Measurements from ENCODE around the gene SFTA2. TPM values are rescaled to one million over a fixed set of nuclear protein-coding genes. Genes with fewer than 3 reads are reported as not detected.

SFTA2 gene
- total RNA-seq, 4 donors from 2014 or later, result not detected

GRCh38 chr6:30917041-30917440 lies 14.9 kb downstream of the SFTA2 start:
- H3K4me3 ChIP-seq, result no peak overlapping the region
- no peak for DNase-seq
- H3K36me3 ChIP-seq, result peaks cover 0 to 26% (median 9%) of the 10 kb centered on the region in 4 donors

GRCh38 chr6:30915591-30915946 lies 16.4 kb downstream of the SFTA2 start:
- intact Hi-C loops (cut with DNase I; ENCODE audit: low total_unique reads) (loop anchor here (5.0 kb wide), 1 partner anchor 152 kb away; no protein-coding TSS in a partner anchor), in situ Hi-C loops (cut with MboI; ENCODE audit: low pct_ligation_motif_present in 1 of 4, low pct_unique_long_range_greater_than_20kb in 1 of 4, low sequenced_read_pairs in 3 of 4) (loop anchor here in 3 of 4 donors (5.0 to 10.0 kb wide), 2 partner anchors 159 to 162 kb away; no protein-coding TSS in a partner anchor)
- DNase-seq, result no peak
- Histone ChIP-seq H3K4me1 (peaks cover 9 to 24% (median 17%) of the 10 kb centered on the region in 4 donors), H3K9me3 (no peaks in the 10 kb centered on the region), H3K4me3 (no peak overlapping the region), H3K36me3 (peaks cover 0 to 15% (median 3%) of the 10 kb centered on the region in 4 donors), H3K27me3 (no peaks in the 10 kb centered on the region), H3K27ac (peak overlapping the region; percentile 92 to 94 (median 94))
- 33% methylated on average over 5 of the region's 5 CpGs; no CpG with 5 or more reads in 1 of the 2 donors for WGBS, 2 donors (ENCODE audit: low coverage in 1 of 2)
- no peak for TF ChIP-seq POLR2A (IDR thresholded peaks at IDR 0.05)
- TF ChIP-seq CTCF (IDR thresholded peaks at IDR 0.05), result peak; percentile 55 to 72 (median 56)

More at GRCh38 chr6:30917041-30917440, 14.9 kb downstream of the SFTA2 start:
- Histone ChIP-seq H3K9me3 (no peaks in the 10 kb centered on the region), H3K27ac (no peak overlapping the region), H3K4me1 (peaks cover 9 to 24% (median 17%) of the 10 kb centered on the region in 4 donors), H3K27me3 (no peaks in the 10 kb centered on the region)
- in situ Hi-C loops (cut with MboI; ENCODE audit: low pct_ligation_motif_present in 1 of 4, low pct_unique_long_range_greater_than_20kb in 1 of 4, low sequenced_read_pairs in 3 of 4), result loop anchor here in 3 of 4 donors (5.0 to 10.0 kb wide), 2 partner anchors 158 to 160 kb away; no protein-coding TSS in a partner anchor
- 89 to 100% methylated on average over 3 to 7 of the region's 7 CpGs for WGBS, 2 donors (ENCODE audit: low coverage in 1 of 2)
- TF ChIP-seq POLR2AphosphoS5 (IDR thresholded peaks at IDR 0.05) (no peak), POLR2A (IDR thresholded peaks at IDR 0.05) (no peak), CTCF (IDR thresholded peaks at IDR 0.05) (no peak)
- intact Hi-C loops (cut with DNase I; ENCODE audit: low total_unique reads), result loop anchor here (5.0 kb wide), 1 partner anchor 150 kb away; no protein-coding TSS in a partner anchor

- H3K9me3 ChIP-seq, result no peaks in the 10 kb centered on the region
- peaks cover 0 to 9% (median under 1%) of the 10 kb centered on the region in 4 donors for H3K36me3 ChIP-seq
- no peak for TF ChIP-seq POLR2A (IDR thresholded peaks at IDR 0.05)
- no peak for TF ChIP-seq CTCF (IDR thresholded peaks at IDR 0.05)
- no peak for TF ChIP-seq EP300 (IDR thresholded peaks at IDR 0.05; ENCODE audit: low read depth)
- no peak for TF ChIP-seq POLR2AphosphoS5 (IDR thresholded peaks at IDR 0.05)
- in situ Hi-C loops (cut with MboI; ENCODE audit: low pct_ligation_motif_present in 1 of 4, low pct_unique_long_range_greater_than_20kb in 1 of 4, low sequenced_read_pairs in 3 of 4), result loop anchor here in 3 of 4 donors (5.0 to 10.0 kb wide), 2 partner anchors 160 to 162 kb away; no protein-coding TSS in a partner anchor
- H3K4me3 ChIP-seq, result peak overlapping the region; percentile 44 to 74 (median 57)
- no peak for DNase-seq
- peaks cover 9 to 24% (median 17%) of the 10 kb centered on the region in 4 donors for H3K4me1 ChIP-seq
- peak overlapping the region; percentile 92 to 94 (median 94) for H3K27ac ChIP-seq
- H3K27me3 ChIP-seq, result no peaks in the 10 kb centered on the region
- intact Hi-C loops (cut with DNase I; ENCODE audit: low total_unique reads), result loop anchor here (5.0 kb wide), 1 partner anchor 152 kb away; no protein-coding TSS in a partner anchor
- 26 to 43% methylated on average over 6 to 17 of the region's 17 CpGs for WGBS, 2 donors (ENCODE audit: low coverage in 1 of 2)
Observed at GRCh38 chr6:30914854-30915590, 16.9 kb downstream of the SFTA2 start.

- Histone ChIP-seq H3K36me3 (peaks cover 0 to 12% (median 0%) of the 10 kb centered on the region in 4 donors), H3K9me3 (no peaks in the 10 kb centered on the region), H3K27me3 (no peaks in the 10 kb centered on the region), H3K4me1 (peaks cover 9 to 26% (median 18%) of the 10 kb centered on the region in 4 donors), H3K4me3 (peak within 1 kb of the TSS; percentile 44 to 74 (median 57)), H3K27ac (peak within 1 kb of the TSS; percentile 92 to 94 (median 94))
- WGBS, 2 donors (ENCODE audit: low coverage in 1 of 2), result 0 to 7% methylated on average over 1 to 15 of the region's 52 CpGs
- intact Hi-C loops (cut with DNase I; ENCODE audit: low total_unique reads) (no loop called here), in situ Hi-C loops (cut with MboI; ENCODE audit: low pct_ligation_motif_present in 1 of 4, low pct_unique_long_range_greater_than_20kb in 1 of 4, low sequenced_read_pairs in 3 of 4) (loop anchor here in 1 of 4 donors (10.0 kb wide), 1 partner anchor 161 kb away; no protein-coding TSS in a partner anchor)
- TF ChIP-seq EP300 (IDR thresholded peaks at IDR 0.05; ENCODE audit: low read depth) (no peak), POLR2AphosphoS5 (IDR thresholded peaks at IDR 0.05) (peak; percentile 84 to 94 (median 93)), POLR2A (IDR thresholded peaks at IDR 0.05) (peak; percentile 89), CTCF (IDR thresholded peaks at IDR 0.05) (peak; percentile 14 to 53 (median 30))
- DNase-seq, result peak; percentile 95
Observed at GRCh38 chr6:30914076-30914853, 17.7 kb downstream of the SFTA2 start, which contains the start of gene VARS2. Gene VARS2, plus strand, starts transcription at chr6:30914238. Its CDS starts 599 bp downstream, at chr6:30914837.
